Islet precursor cell (in vitro differentiated cells): ENCODE results near the gene APLP2.
"Not testable (repeated sequence)": the region's sequence is repeated elsewhere in the genome, so short reads cannot be mapped to it uniquely, and the experiment has no call there.

Source experiments
- DNase-seq: peaks from one replicate; pipeline ENCODE4 v3.0.0-alpha.2; 2018

APLP2 gene

GRCh38 chr11:130069659-130070108 is at the start of gene APLP2:
Gene APLP2, plus strand, starts transcription at chr11:130069894. Its CDS starts 84 bp downstream, at chr11:130069978.
- DNase-seq = peak; percentile 99

- DNase-seq = peak; percentile 77
Observed at GRCh38 chr11:130020323-130020722, 49.4 kb upstream of the APLP2 start.

- not testable (repeated sequence) for DNase-seq
Observed at GRCh38 chr11:130021606-130022005, 48.1 kb upstream of the APLP2 start.

GRCh38 chr11:130022799-130023198 is 46.9 kb upstream of the APLP2 start:
- DNase-seq = no peak

- DNase-seq = peak; percentile 79
Observed at GRCh38 chr11:130023204-130023603, 46.5 kb upstream of the APLP2 start.

- DNase-seq = no peak
Observed at GRCh38 chr11:130024361-130024760, 45.3 kb upstream of the APLP2 start.

GRCh38 chr11:130025371-130025770 is 44.3 kb upstream of the APLP2 start:
- DNase-seq = no peak

GRCh38 chr11:130029137-130029536 is 40.6 kb upstream of the APLP2 start:
- DNase-seq = no peak

- no peak for DNase-seq
Observed at GRCh38 chr11:130031056-130031455, 38.6 kb upstream of the APLP2 start.

- DNase-seq = no peak
Observed at GRCh38 chr11:130031945-130032344, 37.7 kb upstream of the APLP2 start.

- DNase-seq = no peak
Observed at GRCh38 chr11:130032931-130033330, 36.8 kb upstream of the APLP2 start.

- DNase-seq = no peak
Observed at GRCh38 chr11:130034236-130034635, 35.5 kb upstream of the APLP2 start.

GRCh38 chr11:130037058-130037457 is 32.6 kb upstream of the APLP2 start:
- DNase-seq = no peak

GRCh38 chr11:130037881-130038585 is 31.7 kb upstream of the APLP2 start:
- DNase-seq = no peak

- DNase-seq = no peak
Observed at GRCh38 chr11:130040281-130040940, 29.3 kb upstream of the APLP2 start.

GRCh38 chr11:130042093-130042591 is 27.6 kb upstream of the APLP2 start:
- DNase-seq = no peak

- DNase-seq = no peak
Observed at GRCh38 chr11:130043575-130043974, 26.1 kb upstream of the APLP2 start.

GRCh38 chr11:130047141-130047540 is 22.6 kb upstream of the APLP2 start:
- DNase-seq = no peak

GRCh38 chr11:130049328-130049771 is 20.3 kb upstream of the APLP2 start:
- no peak for DNase-seq

- no peak for DNase-seq
Observed at GRCh38 chr11:130050257-130050656, 19.4 kb upstream of the APLP2 start.

- DNase-seq = no peak
Observed at GRCh38 chr11:130051082-130051481, 18.6 kb upstream of the APLP2 start.

- no peak for DNase-seq
Observed at GRCh38 chr11:130052567-130052966, 17.1 kb upstream of the APLP2 start.

GRCh38 chr11:130054966-130055365 is 14.7 kb upstream of the APLP2 start:
- no peak for DNase-seq

GRCh38 chr11:130055617-130056016 is 14.1 kb upstream of the APLP2 start:
- DNase-seq = no peak
